WERI-Rb-1 (cell line): ENCODE data around the gene PRRT1.
"Not testable (repeated sequence)": the region's sequence is repeated elsewhere in the genome, so short reads cannot be mapped to it uniquely, and the experiment has no call there.

Experiments
- DNase-seq: peaks from one replicate; pipeline ENCODE4 v3.0.0-alpha.2; 2020
- H3K27ac ChIP-seq: fragments of 250-450 bp; sonication (Bioruptor Pico); 2 replicates; pipeline ENCODE4 v1.5.1; 2020; ENCODE audit warnings: mild to moderate bottlenecking, moderate library complexity
- H3K27me3 ChIP-seq: fragments of 250-450 bp; sonication (Bioruptor Pico); 2 replicates; pipeline ENCODE4 v1.5.1; 2021; ENCODE audit warnings: mild to moderate bottlenecking, low read depth, moderate library complexity; ENCODE audit not compliant: insufficient read depth, severe bottlenecking
- H3K36me3 ChIP-seq: fragments of 250-450 bp; sonication (Bioruptor Pico); 2 replicates; pipeline ENCODE4 v1.5.1; 2020; ENCODE audit warnings: mild to moderate bottlenecking, moderate library complexity
- H3K4me3 ChIP-seq: 2 replicates; pipeline ENCODE4 v1.5.1; 2011; ENCODE audit warnings: low read depth, mild to moderate bottlenecking, control low read depth, low read length
- H3K9me3 ChIP-seq: fragments of 250-450 bp; sonication (Bioruptor Pico); 2 replicates; pipeline ENCODE4 v1.5.1; 2021; ENCODE audit warnings: mild to moderate bottlenecking, moderate library complexity; ENCODE audit not compliant: severe bottlenecking
- TF ChIP-seq, protein P1 (sequence below): IDR thresholded peaks from 2 replicates; pipeline ENCODE4 v1.5.1; 2011; ENCODE audit warnings: low read depth, mild to moderate bottlenecking, control low read depth, inconsistent platforms, low read length

PRRT1 gene

DNA sequence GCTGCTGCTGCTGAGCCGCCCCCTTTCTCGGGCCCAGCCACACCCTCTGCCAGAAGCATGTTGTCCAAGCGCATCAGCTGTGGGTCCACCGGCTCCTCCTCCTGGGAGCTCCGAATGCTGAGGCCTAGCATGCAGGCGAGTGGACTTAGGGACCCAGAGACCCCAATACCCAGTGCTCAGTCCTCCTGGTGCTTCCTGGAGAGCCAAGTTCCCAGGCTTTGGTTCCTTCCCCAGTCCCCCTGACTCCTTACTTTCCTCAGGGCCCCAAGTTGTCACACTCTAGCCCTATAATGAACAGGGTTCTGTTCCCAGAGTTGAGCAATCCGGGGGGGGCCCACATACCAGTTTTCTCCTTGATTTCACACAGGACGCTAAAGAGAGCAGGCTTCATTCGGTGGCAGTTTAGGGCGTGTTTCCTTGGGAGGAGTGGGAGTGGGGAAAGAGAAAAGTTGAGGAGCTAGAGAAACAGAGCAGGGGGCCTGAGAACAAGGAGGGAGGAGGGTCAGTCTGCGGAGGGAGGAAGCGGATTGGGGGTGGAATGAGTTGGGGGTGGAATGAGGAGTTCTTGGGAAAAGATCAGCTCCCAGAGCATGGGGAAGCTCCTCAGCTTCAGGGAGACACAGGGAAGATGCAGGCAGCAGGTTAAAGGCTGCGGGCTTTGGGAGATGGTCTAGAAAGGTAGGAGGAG is 36.8 kb upstream of the PRRT1 start:
- Histone ChIP-seq H3K9me3 (no peaks in the 10 kb centered on the region), H3K27me3 (no peaks in the 10 kb centered on the region), H3K36me3 (peaks cover 36% of the 10 kb centered on the region), H3K27ac (peak overlapping the region; percentile 88), H3K4me3 (no peak overlapping the region; the same call in 1 of the 2 replicates)
- no peak for DNase-seq
- TF ChIP-seq, protein P1, sequence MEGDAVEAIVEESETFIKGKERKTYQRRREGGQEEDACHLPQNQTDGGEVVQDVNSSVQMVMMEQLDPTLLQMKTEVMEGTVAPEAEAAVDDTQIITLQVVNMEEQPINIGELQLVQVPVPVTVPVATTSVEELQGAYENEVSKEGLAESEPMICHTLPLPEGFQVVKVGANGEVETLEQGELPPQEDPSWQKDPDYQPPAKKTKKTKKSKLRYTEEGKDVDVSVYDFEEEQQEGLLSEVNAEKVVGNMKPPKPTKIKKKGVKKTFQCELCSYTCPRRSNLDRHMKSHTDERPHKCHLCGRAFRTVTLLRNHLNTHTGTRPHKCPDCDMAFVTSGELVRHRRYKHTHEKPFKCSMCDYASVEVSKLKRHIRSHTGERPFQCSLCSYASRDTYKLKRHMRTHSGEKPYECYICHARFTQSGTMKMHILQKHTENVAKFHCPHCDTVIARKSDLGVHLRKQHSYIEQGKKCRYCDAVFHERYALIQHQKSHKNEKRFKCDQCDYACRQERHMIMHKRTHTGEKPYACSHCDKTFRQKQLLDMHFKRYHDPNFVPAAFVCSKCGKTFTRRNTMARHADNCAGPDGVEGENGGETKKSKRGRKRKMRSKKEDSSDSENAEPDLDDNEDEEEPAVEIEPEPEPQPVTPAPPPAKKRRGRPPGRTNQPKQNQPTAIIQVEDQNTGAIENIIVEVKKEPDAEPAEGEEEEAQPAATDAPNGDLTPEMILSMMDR: no peak

DNA sequence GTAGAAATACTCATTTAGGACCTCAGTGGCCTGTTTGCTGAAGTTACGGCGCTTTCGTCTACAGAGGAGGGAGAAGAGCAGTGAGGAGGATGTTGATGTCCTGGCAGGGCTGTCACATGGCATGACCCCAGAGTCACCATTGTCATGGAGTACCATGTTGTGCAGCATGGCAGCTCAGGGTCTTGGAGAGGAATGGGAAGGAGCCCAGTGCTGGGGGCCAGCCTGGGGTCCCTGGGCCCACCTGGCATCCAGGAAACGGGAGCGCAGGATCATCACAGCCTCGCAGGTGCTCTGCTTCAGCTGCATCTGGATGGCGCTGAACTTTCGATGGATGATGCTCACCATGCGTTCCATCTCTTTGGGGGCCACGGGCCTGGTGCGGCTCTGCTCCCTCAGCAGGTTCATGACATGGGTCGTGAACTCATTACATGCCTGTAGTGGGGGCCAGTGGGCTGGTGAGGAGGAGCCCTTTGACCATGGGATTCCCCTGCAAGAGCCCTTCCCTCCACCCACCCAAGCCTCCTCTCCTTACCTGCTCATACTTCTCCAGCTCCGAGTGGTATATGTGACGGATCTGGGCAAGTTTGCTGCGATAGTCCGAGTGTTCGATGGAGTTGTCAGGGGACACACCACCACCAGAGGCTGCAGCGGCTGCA is 36.1 kb upstream of the PRRT1 start:
- H3K9me3 ChIP-seq, H3K27me3 ChIP-seq, DNase-seq, H3K4me3 ChIP-seq: not testable (repeated sequence)
- Histone ChIP-seq H3K27ac (0 out of 2 replicates have a peak overlapping the region, but pooled peaks have one; percentile 88), H3K36me3 (peaks cover 43% of the 10 kb centered on the region)

DNA sequence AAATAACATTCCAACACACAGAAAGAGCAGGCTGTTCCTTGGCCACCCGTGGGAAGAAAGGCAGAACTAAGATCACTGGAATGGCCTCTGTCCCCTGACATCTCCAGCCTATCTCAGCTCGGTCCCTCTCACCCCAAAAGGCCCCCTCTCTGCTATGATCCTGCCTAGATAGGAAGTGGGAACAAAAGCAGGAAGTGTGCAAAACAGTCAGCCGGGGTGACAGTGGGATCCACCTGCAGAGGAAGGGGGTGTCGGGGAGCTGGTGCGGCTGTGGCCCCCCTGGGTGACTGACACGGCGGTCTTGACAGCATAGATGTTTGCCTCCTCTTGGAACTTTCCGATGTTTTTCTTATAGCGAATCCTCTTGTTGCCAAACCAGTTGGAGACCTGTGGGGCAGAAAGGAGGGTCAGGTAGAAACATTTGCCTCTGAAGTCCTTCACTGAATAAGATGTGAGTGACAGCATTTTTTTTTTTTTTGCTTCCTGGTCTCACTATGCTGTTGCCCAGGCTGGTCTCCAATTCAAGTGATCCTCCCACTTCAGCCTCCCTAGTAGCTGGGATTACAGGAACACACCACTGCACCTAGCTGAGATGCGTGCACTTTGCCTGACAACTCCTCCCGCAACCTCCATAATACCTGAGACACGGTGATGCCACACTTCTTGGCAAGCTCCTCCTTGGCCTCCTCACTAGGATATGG is 35.4 kb upstream of the PRRT1 start:
- no peak for DNase-seq
- Histone ChIP-seq H3K27me3 (no peaks in the 10 kb centered on the region), H3K9me3 (no peaks in the 10 kb centered on the region), H3K27ac (no peak overlapping the region; the same call in 1 of the 2 replicates), H3K36me3 (peaks cover 50% of the 10 kb centered on the region), H3K4me3 (no peak overlapping the region)
- TF ChIP-seq, protein P1: no peak

DNA sequence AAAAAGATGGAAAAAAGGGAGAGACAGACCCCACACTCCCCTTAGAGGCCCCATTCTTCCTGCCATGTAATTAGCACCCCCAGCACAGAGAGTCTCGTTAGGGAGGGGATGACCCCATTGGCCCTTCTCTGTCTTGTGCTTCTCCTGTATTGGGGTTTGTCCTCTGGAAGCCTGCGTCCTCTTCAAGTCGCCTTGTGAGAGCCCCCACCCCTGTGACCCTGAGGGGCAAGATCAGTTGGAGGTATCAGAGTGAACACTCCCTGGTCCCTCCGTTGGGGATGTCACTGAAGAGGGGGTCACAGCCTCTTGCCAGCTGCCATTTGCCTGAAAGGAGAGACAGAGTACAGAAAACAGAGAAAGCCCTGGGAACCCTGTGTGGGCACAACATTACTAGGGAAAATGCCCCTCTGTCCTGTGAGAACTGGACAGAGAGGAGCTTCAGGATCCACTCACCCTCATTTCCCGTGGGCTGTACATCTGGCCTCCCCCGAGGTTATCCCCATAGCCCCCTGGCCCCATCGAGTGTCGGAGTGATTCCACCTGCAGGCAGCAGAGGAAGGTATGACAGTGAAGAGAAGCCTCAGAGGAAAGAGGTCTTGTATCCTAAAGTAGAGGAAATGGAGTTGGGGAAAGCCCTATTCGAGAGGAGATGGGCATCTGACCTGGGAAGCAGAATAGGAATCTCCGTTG is 34.6 kb upstream of the PRRT1 start:
- H3K27ac ChIP-seq, H3K9me3 ChIP-seq, DNase-seq, H3K4me3 ChIP-seq, H3K27me3 ChIP-seq: not testable (repeated sequence)
- peaks cover 59% of the 10 kb centered on the region for H3K36me3 ChIP-seq

DNA sequence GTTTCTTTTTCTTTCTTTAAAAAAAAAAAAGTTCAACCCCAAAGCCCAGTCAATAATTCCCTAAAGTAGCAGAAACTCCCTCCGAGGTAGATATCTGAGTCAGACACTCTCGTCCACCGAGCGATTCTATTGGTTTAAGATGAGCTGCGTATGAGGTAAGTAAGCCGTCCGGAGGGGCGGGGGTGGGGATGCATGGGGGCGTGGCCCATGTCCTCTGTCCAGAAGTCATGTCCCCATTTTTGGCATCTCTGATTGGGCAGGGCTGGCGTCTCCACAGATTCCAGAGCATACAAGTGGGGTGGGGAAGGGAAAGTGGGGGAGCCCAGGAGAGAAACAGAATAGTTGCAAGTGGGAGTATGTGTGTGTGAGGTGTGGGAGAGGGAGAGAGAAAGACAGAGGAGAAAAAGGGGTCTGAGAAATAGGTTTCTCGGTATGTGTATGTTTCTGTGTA is 34.0 kb upstream of the PRRT1 start:
- not testable (repeated sequence) for H3K27ac ChIP-seq, H3K27me3 ChIP-seq, H3K4me3 ChIP-seq, H3K9me3 ChIP-seq
- peak; percentile 89 for DNase-seq
- H3K36me3 ChIP-seq: peaks cover 65% of the 10 kb centered on the region

DNA sequence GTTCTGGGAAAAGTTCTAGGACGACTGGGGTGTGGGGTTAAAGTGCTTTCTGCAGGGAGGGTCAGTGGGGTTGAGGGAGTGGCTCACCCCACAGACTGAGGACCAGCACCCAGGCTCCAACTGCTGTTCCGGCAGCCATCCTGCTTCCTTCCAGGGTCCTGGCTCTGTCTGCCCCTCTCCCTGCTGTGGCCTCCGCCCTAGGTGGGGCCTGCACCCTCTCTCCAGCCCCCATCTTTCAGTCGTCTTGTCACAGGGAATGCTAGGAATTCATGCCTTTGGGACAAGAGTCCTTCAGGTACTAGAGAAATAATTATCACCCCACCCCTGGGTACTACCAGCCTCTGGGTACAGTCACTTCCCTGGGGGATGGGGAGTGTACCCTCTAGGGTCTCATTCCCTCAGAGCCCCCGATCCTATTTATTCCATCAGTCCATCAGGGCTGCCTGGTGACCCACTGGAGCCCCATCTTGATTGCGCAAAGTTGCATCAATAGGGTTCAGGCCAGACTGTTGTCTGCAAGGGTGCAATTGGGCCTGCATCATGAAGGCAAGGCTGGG is 32.4 kb upstream of the PRRT1 start, which contains the start of gene AGER:
Gene AGER, minus strand, starts transcription at position 170 of the 557 bp plus-strand sequence. Its CDS starts 31 bp downstream, at position 139.
- Histone ChIP-seq H3K36me3 (peaks cover 76% of the 10 kb centered on the region), H3K4me3 (no peak within 1 kb of the TSS), H3K27me3 (no peaks in the 10 kb centered on the region), H3K27ac (no peak within 1 kb of the TSS; the same call in 1 of the 2 replicates), H3K9me3 (no peaks in the 10 kb centered on the region)
- TF ChIP-seq, protein P1: no peak
- DNase-seq: no peak
